Measurements from ENCODE around the gene TRAF7. TPM values are rescaled to one million over a fixed set of nuclear protein-coding genes. Genes with fewer than 3 reads are reported as not detected.

Gene TRAF7
- total and polyA plus RNA-seq, 2 of the 13 experiments (the other 11 are each of a cell fraction or from before 2014, with no cell fraction given), result 47.9 to 65.6 TPM

DNA sequence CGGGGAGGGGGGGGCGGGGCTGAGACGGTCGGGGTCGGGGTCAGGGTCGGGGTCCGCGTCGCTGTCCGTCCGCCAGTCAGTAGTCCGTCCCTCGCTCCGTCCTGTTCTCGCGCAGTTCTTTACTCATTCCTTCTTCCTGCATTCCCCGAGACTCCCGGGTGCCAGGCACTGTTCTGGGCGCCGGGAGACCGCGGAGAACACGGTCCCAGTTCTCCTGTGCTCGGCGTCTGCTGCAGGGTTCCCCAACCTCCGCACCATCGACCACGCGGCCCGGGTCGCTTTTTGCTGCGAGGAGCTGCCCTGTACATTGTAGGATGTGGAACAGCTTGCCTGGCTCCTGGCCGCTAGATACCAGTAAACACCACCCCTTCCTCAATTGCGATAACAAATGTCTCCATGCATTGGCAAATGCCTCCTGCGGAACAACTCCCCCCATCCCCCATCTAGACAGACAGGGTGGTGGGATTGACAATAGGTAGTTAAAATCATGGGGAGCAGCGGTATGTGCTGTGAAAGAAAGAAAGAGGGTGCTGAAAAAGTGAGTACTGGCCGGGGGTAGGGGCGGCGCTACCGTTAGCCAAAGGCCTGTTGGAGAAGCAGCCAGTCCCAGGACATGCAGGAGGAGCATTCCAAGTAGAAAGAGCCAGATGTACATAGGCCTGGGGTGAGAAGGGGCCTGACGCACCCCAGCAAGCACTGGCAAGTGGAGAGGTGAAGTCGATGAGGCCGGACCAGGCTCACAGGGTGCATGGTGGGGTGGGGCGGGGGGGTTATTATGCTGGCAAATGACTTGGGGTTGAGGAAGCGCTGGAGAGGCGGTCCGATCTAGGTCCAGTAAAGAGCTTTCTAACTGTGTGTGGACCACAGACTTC is 631 bp downstream of the TRAF7 start (continued):
- TF ChIP-seq ZNF850 (CRISPR knock-in tag; conservative IDR thresholded peaks at IDR 0.05), result no peak
- no peak for TF ChIP-seq TCF7 (IDR thresholded peaks at IDR 0.05; ENCODE audit: low read depth)
- TF ChIP-seq, protein P1, sequence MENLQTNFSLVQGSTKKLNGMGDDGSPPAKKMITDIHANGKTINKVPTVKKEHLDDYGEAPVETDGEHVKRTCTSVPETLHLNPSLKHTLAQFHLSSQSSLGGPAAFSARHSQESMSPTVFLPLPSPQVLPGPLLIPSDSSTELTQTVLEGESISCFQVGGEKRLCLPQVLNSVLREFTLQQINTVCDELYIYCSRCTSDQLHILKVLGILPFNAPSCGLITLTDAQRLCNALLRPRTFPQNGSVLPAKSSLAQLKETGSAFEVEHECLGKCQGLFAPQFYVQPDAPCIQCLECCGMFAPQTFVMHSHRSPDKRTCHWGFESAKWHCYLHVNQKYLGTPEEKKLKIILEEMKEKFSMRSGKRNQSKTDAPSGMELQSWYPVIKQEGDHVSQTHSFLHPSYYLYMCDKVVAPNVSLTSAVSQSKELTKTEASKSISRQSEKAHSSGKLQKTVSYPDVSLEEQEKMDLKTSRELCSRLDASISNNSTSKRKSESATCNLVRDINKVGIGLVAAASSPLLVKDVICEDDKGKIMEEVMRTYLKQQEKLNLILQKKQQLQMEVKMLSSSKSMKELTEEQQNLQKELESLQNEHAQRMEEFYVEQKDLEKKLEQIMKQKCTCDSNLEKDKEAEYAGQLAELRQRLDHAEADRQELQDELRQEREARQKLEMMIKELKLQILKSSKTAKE (CRISPR knock-in tag; IDR thresholded peaks at IDR 0.05; ENCODE audit: borderline replicate concordance), result 0 out of 2 replicates have a peak, but pooled peaks have one; percentile 6
- TF ChIP-seq ZNF253 (CRISPR knock-in tag; IDR thresholded peaks at IDR 0.05; ENCODE audit: borderline replicate concordance), result no peak
- no peak for TF ChIP-seq RBM39 (IDR thresholded peaks at IDR 0.05; ENCODE audit: low read depth, low read length, poor library complexity, severe bottlenecking)
- TF ChIP-seq ZSCAN31 (CRISPR knock-in tag; IDR thresholded peaks at IDR 0.05; ENCODE audit: low read depth), result 0 out of 2 replicates have a peak, but pooled peaks have one; percentile 7
- no peak for TF ChIP-seq RFX1 (IDR thresholded peaks at IDR 0.05)
- TF ChIP-seq, protein P2, sequence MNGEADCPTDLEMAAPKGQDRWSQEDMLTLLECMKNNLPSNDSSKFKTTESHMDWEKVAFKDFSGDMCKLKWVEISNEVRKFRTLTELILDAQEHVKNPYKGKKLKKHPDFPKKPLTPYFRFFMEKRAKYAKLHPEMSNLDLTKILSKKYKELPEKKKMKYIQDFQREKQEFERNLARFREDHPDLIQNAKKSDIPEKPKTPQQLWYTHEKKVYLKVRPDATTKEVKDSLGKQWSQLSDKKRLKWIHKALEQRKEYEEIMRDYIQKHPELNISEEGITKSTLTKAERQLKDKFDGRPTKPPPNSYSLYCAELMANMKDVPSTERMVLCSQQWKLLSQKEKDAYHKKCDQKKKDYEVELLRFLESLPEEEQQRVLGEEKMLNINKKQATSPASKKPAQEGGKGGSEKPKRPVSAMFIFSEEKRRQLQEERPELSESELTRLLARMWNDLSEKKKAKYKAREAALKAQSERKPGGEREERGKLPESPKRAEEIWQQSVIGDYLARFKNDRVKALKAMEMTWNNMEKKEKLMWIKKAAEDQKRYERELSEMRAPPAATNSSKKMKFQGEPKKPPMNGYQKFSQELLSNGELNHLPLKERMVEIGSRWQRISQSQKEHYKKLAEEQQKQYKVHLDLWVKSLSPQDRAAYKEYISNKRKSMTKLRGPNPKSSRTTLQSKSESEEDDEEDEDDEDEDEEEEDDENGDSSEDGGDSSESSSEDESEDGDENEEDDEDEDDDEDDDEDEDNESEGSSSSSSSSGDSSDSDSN (CRISPR knock-in tag; IDR thresholded peaks at IDR 0.05), result peak; percentile 57; the same call in 1 of the 2 replicates
- TF ChIP-seq ZFY (CRISPR knock-in tag; IDR thresholded peaks at IDR 0.05), result peak; percentile 42; the same call in 1 of the 2 replicates
- peak; percentile 30 for TF ChIP-seq ZEB1 (IDR thresholded peaks at IDR 0.05; ENCODE audit: insufficient replicate concordance, low read depth)
- peak; percentile 29 for TF ChIP-seq AGO2 (optimal IDR thresholded peaks at IDR 0.05; ENCODE audit: low read depth, low read length)
- TF ChIP-seq, protein P3, sequence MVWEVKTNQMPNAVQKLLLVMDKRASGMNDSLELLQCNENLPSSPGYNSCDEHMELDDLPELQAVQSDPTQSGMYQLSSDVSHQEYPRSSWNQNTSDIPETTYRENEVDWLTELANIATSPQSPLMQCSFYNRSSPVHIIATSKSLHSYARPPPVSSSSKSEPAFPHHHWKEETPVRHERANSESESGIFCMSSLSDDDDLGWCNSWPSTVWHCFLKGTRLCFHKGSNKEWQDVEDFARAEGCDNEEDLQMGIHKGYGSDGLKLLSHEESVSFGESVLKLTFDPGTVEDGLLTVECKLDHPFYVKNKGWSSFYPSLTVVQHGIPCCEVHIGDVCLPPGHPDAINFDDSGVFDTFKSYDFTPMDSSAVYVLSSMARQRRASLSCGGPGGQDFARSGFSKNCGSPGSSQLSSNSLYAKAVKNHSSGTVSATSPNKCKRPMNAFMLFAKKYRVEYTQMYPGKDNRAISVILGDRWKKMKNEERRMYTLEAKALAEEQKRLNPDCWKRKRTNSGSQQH (CRISPR knock-in tag; IDR thresholded peaks at IDR 0.05; ENCODE audit: low read depth), result no peak
- TF ChIP-seq ZNF350 (CRISPR knock-in tag; IDR thresholded peaks at IDR 0.05; ENCODE audit: borderline replicate concordance, low read depth), result peak; percentile 20; the same call in 1 of the 2 replicates
- TF ChIP-seq NR2F6 (IDR thresholded peaks at IDR 0.05), result peak; percentile 68
- TF ChIP-seq NR2F6 (CRISPR knock-in tag; IDR thresholded peaks at IDR 0.05), result peak; percentile 11; the same call in 1 of the 2 replicates
- 0 out of 2 replicates have a peak, but pooled peaks have one; percentile 6 for TF ChIP-seq MEIS1 (CRISPR knock-in tag; IDR thresholded peaks at IDR 0.05; ENCODE audit: borderline replicate concordance)
- TF ChIP-seq NR2F1 (CRISPR knock-in tag; IDR thresholded peaks at IDR 0.05), result peak in 1 of 2 experiments; percentile 28; a peak in 1 of 4 replicates
- no peak for TF ChIP-seq FOSL1 (CRISPR knock-in tag; IDR thresholded peaks at IDR 0.05; ENCODE audit: borderline replicate concordance)
- TF ChIP-seq POLR2A (IDR thresholded peaks at IDR 0.05; ENCODE audit: insufficient read depth in 1 of 2, low read depth in 2 of 2, low read length in 2 of 2), result peak in 1 of 2 experiments; percentile 59; a peak in 2 of 4 replicates
- 0 out of 2 replicates have a peak, but pooled peaks have one; percentile 7 for TF ChIP-seq KLF12 (CRISPR knock-in tag; IDR thresholded peaks at IDR 0.05; ENCODE audit: borderline replicate concordance)
- TF ChIP-seq ZNF546 (CRISPR knock-in tag; conservative IDR thresholded peaks at IDR 0.05), result 0 out of 2 replicates have a peak, but pooled peaks have one; percentile 13
- TF ChIP-seq, protein P4, sequence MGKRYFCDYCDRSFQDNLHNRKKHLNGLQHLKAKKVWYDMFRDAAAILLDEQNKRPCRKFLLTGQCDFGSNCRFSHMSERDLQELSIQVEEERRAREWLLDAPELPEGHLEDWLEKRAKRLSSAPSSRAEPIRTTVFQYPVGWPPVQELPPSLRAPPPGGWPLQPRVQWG (CRISPR knock-in tag; IDR thresholded peaks at IDR 0.05; ENCODE audit: borderline replicate concordance, low read depth), result no peak
- TF ChIP-seq ZNF776 (CRISPR knock-in tag; IDR thresholded peaks at IDR 0.05), result 0 out of 2 replicates have a peak, but pooled peaks have one; percentile 47
